A673 (cell line): ENCODE data around the gene SCO2. TPM values are rescaled to one million over a fixed set of nuclear protein-coding genes. Genes with fewer than 3 reads are reported as not detected.
A peak's percentile ranks its signal among the peaks of the same experiment; 100 is the strongest.

Experiments used
- BruUV-seq: library from RNA; stranded (reverse); fragments of 400-500 nt; replicated peaks from 2 replicates; lab custom pipeline; 2021; lab: Mats Ljungman, UMichigan
- CTCF ChIA-PET: fragments of 300-600 bp; sonication (Branson Sonifier 250); formaldehyde crosslinking; loops from one replicate; lab custom pipeline; 2022; ENCODE audit warnings: antibody characterized with exemption; lab: Charles Lee
- POLR2A ChIA-PET: fragments of 300-600 bp; sonication (Branson Sonifier 250); formaldehyde crosslinking; loops from one replicate; lab custom pipeline; 2022; ENCODE audit warnings: antibody characterized with exemption; ENCODE audit not compliant: low non-redundant PET; lab: Charles Lee
- DNase-seq: peaks from one replicate; pipeline ENCODE4 v3.0.0-alpha.2; 2015; ENCODE audit warnings: low spot score
- H3K27ac ChIP-seq: fragments of 200-600 bp; sonication (generic); 2 replicates; pipeline ENCODE4 v1.5.1; 2016; ENCODE audit warnings: mixed run types, low read depth, mild to moderate bottlenecking, mixed read lengths, antibody characterized with exemption, low read length; ENCODE audit not compliant: poor library complexity, severe bottlenecking
- H3K27me3 ChIP-seq: fragments of 200-600 bp; sonication (generic); replicated peaks from 2 replicates; pipeline ENCODE4 v1.6.1; 2017; ENCODE audit warnings: mixed run types, low read depth, mild to moderate bottlenecking, mixed read lengths, antibody characterized with exemption, low read length; ENCODE audit not compliant: insufficient read depth, poor library complexity
- H3K36me3 ChIP-seq: fragments of 200-600 bp; sonication (generic); 2 replicates; pipeline ENCODE4 v1.6.1; 2016; ENCODE audit warnings: mixed run types, mild to moderate bottlenecking, mixed read lengths, antibody characterized with exemption, low read length; ENCODE audit not compliant: insufficient read depth, poor library complexity, severe bottlenecking
- H3K4me1 ChIP-seq: fragments of 200-600 bp; sonication (generic); 2 replicates; pipeline ENCODE4 v1.6.1; 2017; ENCODE audit warnings: mixed run types, mild to moderate bottlenecking, mixed read lengths, antibody characterized with exemption, low read length; ENCODE audit not compliant: insufficient read depth, poor library complexity, severe bottlenecking
- H3K4me3 ChIP-seq: fragments of 200-600 bp; sonication (generic); 2 replicates; pipeline ENCODE4 v1.5.1; 2016; ENCODE audit warnings: low read depth, mixed run types, mild to moderate bottlenecking, mixed read lengths, low read length; ENCODE audit not compliant: poor library complexity, severe bottlenecking
- H3K9me3 ChIP-seq: fragments of 200-600 bp; sonication (generic); 2 replicates; pipeline ENCODE4 v1.6.1; 2016; ENCODE audit warnings: mixed run types, low read depth, mild to moderate bottlenecking, mixed read lengths, antibody characterized with exemption, low read length; ENCODE audit not compliant: poor library complexity, severe bottlenecking
- CTCF ChIP-seq: fragments of 300-800, 200-600 bp; sonication (generic); conservative IDR thresholded peaks from 2 replicates; pipeline ENCODE4 v1.5.1; 2017; ENCODE audit warnings: low read depth, mild to moderate bottlenecking, antibody characterized with exemption, low read length, moderate library complexity, mixed read lengths
- EZH2 ChIP-seq: fragments of 200-600 bp; sonication (generic); IDR thresholded peaks from 2 replicates; pipeline ENCODE4 v1.6.1; 2017; ENCODE audit warnings: borderline replicate concordance, low read depth, mild to moderate bottlenecking, mixed read lengths, antibody characterized with exemption, low read length; ENCODE audit not compliant: poor library complexity, severe bottlenecking
- intact Hi-C: fragments of 100-400 bp; cut with micrococcal nuclease; formaldehyde crosslinking; loops from one replicate; pipeline ENCODE4 v1.10.0; 2022; ENCODE audit not compliant: unreplicated experiment
- total RNA-seq: library from RNA; stranded (reverse); gene quantifications from 2 replicates; pipeline ENCODE4 v1.2.3, GENCODE V29; 2021

Gene SCO2
- total RNA-seq, 1 experiment from 2014 or later = 5.4 TPM

- no peak for DNase-seq
- H3K4me3 ChIP-seq = peak overlapping the region; percentile 65
- no peak for TF ChIP-seq EZH2
- TF ChIP-seq CTCF = no peak
- no peaks in the 10 kb centered on the region for H3K27me3 ChIP-seq
- H3K4me1 ChIP-seq = peaks cover 14% of the 10 kb centered on the region
- no peaks in the 10 kb centered on the region for H3K9me3 ChIP-seq
- BruUV-seq = no TSS peak
- H3K27ac ChIP-seq = peak overlapping the region; percentile 90
- POLR2A ChIA-PET = no interaction called here
- H3K36me3 ChIP-seq = peaks cover 47% of the 10 kb centered on the region
- intact Hi-C loops = no loop called here
- CTCF ChIA-PET = interaction anchor here (2.2 kb wide), 1 partner anchor 15 kb away, joined by 19 read pairs; no protein-coding TSS in a partner anchor
These were observed 1.4 kb downstream of the SCO2 start for GRCh38 chr22:50523806-50524675.

GRCh38 chr22:50523458-50523805 is 2.0 kb downstream of the SCO2 start:
- Histone ChIP-seq H3K27ac (no peak overlapping the region), H3K4me1 (peaks cover 14% of the 10 kb centered on the region), H3K4me3 (no peak overlapping the region), H3K9me3 (no peaks in the 10 kb centered on the region), H3K27me3 (no peaks in the 10 kb centered on the region), H3K36me3 (peaks cover 53% of the 10 kb centered on the region)
- intact Hi-C loops = no loop called here
- ChIA-PET CTCF (no interaction called here), POLR2A (no interaction called here)
- TF ChIP-seq EZH2 (no peak), CTCF (no peak)
- DNase-seq = no peak
- BruUV-seq = no TSS peak

- ChIA-PET POLR2A (no interaction called here), CTCF (no interaction called here)
- Histone ChIP-seq H3K27me3 (no peaks in the 10 kb centered on the region), H3K27ac (no peak overlapping the region), H3K9me3 (no peaks in the 10 kb centered on the region), H3K4me1 (peaks cover 14% of the 10 kb centered on the region), H3K36me3 (peaks cover 57% of the 10 kb centered on the region), H3K4me3 (no peak overlapping the region)
- TF ChIP-seq EZH2 (no peak), CTCF (no peak)
- no peak for DNase-seq
- BruUV-seq = TSS peak; percentile 20
- intact Hi-C loops = no loop called here
These were observed 2.5 kb downstream of the SCO2 start for GRCh38 chr22:50522806-50523438.
